GM21526 (cell line): ENCODE results near the gene BTBD17.
"Not testable (repeated sequence)": the region's sequence is repeated elsewhere in the genome, so short reads cannot be mapped to it uniquely, and the experiment has no call there.

Source experiments
- ATAC-seq: cut with Tn5 transposase; IDR thresholded peaks from one replicate; pipeline ENCODE4 v1.9.1; 2021; ENCODE audit warnings: moderate library complexity; ENCODE audit not compliant: unreplicated experiment, low FRiP score

Gene BTBD17, protein sequence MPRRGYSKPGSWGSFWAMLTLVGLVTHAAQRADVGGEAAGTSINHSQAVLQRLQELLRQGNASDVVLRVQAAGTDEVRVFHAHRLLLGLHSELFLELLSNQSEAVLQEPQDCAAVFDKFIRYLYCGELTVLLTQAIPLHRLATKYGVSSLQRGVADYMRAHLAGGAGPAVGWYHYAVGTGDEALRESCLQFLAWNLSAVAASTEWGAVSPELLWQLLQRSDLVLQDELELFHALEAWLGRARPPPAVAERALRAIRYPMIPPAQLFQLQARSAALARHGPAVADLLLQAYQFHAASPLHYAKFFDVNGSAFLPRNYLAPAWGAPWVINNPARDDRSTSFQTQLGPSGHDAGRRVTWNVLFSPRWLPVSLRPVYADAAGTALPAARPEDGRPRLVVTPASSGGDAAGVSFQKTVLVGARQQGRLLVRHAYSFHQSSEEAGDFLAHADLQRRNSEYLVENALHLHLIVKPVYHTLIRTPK

GRCh38 chr17:74361230-74362068 lies at the start of gene BTBD17:
TSS of gene BTBD17 (minus strand) at chr17:74361868. CDS start at chr17:74361819, 49 bp downstream.
- ATAC-seq, result no peak

DNA sequence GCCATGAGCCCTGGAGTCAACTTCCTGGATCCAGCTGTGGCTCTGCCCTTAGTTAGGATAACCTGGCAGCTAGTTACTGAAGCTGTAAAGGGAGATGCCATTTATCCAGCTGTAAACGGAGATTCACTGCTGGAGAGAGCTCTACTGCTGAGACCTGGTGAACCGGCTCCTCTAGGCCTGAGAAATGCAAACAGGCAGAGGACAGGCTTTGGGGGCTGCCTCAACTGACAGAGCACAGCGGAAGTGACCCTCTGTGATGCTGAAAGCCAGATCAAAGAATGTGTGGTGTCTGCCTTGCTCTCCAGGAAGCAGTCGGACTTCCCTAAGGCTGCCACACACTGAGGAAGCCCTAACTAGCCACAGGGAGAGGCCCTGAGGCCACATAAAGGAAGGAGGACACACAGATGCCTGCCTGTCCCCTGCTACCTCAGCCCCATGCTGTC lies 48.4 kb upstream of the BTBD17 start:
- ATAC-seq, result no peak

DNA sequence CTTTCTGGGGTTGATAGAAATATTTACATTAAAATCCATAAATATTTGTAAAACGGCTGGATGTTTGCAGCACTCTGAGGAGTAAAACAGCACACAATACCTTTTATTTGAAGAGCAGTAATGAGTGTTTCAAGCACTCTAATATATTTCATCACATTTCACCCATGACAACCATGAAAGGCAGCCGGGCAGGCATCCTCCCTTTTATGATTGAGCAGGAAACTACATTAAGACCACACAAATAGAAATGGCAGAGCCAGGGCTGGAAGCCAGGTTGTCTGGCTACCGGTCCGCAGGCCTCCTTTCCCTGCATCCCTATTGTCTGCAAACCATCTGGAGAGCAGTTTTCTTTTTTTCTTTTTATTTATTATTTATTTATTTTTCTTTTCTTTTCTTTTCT lies 47.1 kb upstream of the BTBD17 start:
- no peak for ATAC-seq

DNA sequence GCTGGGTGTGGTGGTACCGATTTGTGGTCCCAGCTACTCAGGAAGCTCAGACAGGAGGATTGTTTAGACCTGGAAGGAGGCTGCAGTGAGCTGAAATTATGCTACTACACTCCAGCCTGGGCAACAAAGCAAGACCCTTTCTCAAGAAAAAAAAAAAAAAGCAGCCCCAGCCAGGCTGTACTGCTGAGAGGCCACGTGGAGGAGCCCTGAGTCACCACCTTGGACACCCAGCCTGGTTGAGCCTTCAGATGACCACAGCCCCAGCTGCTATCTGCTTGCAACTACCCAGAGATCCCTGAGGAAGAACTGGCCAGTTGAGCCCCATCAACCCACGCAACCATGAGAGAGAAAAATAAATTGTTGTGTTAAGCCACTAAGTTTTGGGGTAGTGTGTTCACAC lies 46.6 kb upstream of the BTBD17 start:
- no peak for ATAC-seq

DNA sequence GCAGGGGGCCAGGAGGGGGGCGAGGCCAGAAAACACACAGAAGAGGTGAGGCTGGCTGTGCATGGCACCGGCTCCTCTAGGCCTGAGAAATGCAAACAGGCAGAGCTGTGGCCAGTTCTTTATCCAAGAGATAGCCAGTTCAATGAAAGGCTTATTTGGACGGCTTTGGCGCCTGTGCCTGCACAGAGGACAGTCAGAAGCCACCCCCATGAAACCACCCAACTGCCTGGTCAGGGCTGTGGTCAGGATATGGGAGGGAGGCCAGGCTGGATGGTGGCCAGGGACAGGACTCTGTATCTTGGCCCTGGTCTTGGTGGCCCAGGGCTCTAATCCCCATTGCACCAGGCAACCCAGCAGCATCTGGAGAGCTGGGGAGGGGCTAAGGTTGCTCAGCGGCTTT lies 45.7 kb upstream of the BTBD17 start:
- no peak for ATAC-seq

DNA sequence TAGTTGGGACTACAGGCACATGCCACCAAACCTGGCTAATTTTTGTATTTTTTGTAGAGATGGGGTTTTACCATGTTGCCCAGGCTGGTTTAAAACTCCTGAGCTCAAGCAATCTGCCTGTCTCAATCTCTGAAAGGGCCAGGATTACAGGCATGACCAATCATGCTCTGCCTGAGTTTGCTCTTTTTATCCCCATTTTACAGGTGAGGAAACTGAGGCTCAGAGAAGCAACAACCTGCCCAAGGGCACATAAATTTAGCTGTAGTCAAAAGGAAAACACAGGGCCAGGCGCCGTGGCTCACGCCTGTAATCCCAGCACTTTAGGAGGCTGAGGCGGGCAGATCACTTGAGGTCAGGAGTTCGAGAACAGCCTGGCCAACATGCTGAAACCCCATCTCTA lies 43.6 kb upstream of the BTBD17 start:
- ATAC-seq, result not testable (repeated sequence)

DNA sequence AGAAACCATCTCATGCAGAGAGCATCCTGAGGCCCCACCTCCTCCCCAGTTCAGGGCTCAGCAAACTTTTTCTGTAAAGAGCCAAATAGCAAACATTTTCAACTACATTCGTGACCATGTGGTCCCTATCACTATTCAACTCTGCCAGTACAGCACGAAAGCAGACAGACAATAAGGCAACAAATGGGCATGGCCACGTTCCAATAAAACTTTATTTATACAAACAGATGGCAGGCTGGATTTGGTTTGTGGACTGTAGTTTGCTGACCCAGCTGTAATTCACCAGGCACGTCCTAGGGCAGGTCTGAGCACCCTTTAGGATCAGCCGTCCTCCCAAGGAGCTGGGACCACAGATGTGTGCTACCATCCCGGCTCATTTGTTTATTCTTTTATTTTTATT lies 43.1 kb upstream of the BTBD17 start:
- no peak for ATAC-seq

GRCh38 chr17:74404218-74404617 lies 42.5 kb upstream of the BTBD17 start:
- no peak for ATAC-seq

GRCh38 chr17:74403512-74404137 lies 42.0 kb upstream of the BTBD17 start:
- ATAC-seq, result no peak

DNA sequence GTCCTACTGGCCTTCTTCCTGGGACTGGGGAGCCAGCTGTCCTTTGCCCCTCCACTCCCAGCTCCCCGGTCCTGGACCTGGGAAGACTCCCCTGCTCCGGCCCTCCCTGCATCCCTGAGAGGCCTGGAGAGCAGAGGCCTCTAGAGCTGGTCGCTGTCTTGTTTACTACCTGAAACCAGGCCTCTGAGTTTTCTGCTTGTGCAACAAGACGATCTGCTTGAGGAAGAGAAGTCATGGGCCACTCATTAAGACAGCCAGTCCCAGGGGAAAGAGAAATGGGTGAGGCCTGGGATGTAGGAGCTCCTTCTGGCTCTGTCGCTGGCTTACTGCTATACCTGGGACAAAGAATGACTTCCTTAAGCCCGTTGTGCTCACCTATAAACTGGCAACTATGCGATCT lies 40.4 kb upstream of the BTBD17 start:
- ATAC-seq, result no peak

- ATAC-seq, result no peak
These were observed 34.9 kb upstream of the BTBD17 start for GRCh38 chr17:74396567-74396966.

GRCh38 chr17:74394977-74395376 lies 33.3 kb upstream of the BTBD17 start:
- no peak for ATAC-seq

DNA sequence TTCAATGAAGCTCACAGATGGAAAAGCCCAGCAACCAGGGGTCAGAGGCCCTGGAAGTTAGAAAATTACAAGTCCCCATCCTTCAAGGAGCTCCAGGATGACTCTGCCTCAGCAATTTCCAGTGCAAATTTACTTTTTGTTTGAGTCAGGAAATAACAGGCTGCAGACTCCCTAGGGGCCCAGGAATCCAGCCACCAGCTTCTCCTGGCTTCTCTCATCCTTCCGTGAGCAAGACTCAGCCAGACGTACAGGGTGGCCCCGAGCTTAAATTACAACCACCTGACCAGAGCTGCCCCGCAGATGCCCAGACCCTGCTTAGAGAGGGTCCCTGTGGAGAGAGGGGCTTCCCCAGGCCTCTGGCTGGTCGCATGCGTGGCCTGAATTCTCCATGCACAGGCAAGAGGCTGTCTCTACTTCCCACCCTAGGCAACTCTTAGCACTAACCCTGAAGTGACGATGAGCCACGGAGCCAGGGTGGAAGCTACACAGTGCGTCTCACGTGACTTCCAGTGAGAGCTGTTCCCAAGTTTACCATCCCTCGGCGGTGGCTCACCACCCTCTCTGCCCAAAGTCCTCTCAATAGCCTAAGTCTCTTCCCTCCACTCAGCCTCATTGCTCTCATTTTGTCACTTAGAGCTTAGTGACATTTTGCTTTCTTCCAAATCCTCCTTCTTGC lies 32.7 kb upstream of the BTBD17 start:
- ATAC-seq, result no peak

DNA sequence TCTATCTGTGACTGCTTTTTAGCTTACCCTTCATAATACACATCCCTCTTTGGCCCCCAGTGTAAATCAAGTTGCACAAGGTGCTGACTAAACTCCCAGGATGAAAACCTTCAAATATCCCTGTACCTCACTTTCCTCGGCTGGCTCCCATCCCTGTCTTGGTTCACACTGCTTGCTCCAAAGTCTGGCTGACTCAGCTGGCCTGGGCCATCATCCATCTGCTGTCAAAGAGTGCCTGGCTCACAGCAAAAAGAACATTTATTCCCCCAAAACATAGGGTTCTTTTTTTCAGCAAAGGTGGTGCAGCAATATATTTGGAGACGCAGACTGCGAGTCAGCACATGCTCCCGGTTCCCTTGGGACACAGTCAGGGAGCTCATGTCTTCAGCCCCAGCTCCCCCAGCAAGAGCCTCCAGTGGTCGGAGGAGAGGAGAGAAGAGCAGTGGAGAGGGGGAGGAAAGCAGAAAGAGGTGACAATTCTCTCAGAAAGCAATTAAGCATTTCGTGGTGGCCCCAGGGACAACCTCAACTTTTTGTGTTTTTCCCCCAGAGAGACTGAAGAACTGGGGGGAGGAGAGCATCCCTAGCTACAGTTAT lies 31.8 kb upstream of the BTBD17 start:
- no peak for ATAC-seq

GRCh38 chr17:74392848-74393247 lies 31.2 kb upstream of the BTBD17 start:
- no peak for ATAC-seq

DNA sequence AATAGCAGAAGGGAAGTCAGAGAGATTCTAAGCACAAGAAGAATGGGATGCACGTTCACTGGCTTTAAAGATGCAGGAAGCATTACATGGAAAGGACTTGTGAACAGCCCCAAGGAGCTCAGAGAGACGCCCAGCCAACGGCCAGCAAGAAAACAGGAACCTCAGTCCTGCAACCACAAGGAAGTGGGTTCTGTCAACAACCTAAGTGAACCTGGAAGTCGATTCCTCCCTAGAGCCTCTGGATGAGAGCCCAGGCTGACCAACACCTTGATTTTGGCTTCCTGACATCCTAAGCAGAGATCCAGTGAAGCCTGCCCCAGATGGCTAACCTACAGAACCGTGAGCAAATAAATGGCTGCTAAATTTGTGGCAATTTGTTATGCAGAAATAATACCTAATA lies 30.1 kb upstream of the BTBD17 start:
- no peak for ATAC-seq

DNA sequence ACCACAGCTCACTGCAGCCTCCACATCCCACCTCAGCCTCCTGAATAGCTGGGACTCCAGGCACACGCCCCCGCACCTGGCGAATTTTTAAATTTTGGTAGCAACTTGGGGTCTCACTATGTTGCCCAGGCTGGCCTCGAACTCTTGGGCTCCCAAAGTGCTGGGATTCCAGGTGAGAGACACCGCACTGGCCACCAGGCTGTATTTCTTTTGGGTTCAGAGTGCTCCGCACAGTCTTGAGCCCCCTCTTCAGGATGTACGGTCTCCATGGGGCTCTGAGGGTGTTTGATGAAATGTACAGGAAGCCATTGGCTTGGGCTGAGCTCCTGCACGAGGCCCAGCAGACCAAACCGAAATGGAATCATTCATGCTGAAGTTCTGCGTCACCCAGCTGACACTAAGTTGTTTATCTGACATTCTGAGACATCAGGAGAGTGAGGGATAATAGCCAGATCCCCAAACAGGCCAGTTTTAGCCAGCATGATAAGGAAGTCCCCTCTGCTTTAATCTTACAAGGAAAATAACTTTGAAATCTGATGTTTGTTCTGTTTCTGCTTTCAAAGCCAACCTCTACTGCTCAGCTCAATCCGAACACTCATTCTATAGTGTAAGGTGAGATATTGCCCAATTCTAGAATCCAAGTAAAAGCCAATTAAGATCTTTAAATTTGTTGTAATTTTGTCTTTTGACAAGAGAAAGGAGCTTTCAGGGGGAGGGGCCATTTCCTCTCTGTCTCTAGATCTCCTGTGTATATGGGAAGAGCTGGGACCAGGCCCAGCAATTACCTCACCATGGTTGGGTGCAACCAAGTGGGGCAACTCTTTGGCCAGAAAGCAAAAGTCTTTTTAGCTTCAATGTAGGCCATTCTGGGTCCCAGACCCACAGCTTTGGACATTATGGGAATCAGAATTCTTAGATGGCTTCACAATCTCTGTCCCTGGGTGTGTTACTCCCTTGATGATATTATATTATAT lies 29.3 kb upstream of the BTBD17 start:
- no peak for ATAC-seq

- ATAC-seq, result no peak
These were observed 28.4 kb upstream of the BTBD17 start for GRCh38 chr17:74389937-74390679.
